ENCODE data around the gene NTPCR.
A peak's percentile ranks its signal among the peaks of the same experiment; 100 is the strongest.

The NTPCR gene

DNA sequence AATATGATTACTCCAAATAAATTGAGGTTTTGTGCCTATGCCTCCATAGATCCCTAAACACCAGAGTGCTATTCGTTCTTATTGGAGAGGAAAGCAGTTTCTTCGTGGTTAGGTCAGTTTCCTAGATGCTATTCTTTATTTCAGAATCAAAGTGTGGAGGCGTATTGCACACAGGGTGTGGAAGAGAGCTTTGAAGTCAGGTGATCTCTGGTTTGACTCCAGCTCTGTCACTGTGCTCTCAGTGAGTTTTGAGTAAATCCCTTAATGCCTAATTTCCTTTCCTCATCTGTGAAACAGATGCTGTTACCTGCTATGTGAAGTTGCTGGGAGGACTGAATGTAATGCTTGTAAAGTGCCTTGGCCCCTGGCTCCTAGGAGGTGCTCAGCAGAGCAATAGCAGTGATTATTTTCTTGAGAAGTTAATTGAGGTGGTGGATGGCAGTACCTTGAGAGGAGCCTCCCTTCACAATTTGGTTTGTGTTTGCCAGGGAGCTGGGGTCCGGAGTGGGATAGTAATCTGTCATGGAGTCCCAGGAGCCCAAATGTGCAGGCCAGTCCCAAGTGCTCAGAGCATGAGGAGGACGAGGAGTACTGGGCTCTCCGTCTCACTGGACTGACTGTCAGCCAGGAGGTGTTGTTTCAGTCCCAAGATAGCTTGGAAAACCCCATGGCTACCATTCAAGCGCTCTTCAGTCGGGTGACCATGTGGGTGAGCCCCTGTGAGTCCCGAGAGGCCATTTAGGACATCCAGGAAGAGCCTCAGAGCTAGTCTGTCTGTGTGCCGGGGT, 14.9 kb downstream of the NTPCR start:
- DNase-seq, result no peak

DNA sequence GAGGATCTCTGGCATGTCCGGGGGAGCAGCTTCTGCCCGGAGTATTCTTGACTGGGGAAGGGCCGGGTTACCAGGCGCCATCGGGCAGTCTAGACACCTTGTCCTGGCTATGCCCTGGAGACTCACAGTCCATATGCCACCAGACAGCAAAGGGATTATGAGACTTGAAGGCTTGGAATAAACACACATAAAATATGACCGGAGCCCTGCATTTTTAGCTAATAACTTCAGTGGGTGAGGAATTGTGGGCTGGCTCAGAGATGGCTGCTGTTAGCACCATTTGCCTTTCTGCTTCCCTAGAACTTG, 15.5 kb downstream of the NTPCR start:
- DNase-seq, result no peak

DNA sequence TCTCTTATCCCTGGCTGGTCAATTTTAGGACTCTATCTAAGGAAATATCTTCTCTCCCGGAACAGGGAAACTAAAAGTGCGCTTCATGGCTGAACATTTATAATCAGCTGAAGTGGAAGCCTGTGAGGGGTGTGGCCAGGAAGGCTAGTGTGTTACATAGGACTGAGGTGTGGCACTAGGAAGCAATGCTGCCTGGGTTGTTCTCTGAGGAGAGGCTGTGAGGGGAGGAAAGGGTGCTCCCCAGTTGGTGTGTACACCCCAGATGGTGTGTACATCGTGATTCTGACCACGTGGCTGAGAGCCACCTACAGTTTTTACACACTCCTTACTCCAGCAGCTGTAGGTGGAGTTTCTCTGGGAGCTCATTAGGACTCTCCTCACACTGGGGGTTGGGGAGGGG, 16.3 kb downstream of the NTPCR start:
- DNase-seq, result no peak

DNA sequence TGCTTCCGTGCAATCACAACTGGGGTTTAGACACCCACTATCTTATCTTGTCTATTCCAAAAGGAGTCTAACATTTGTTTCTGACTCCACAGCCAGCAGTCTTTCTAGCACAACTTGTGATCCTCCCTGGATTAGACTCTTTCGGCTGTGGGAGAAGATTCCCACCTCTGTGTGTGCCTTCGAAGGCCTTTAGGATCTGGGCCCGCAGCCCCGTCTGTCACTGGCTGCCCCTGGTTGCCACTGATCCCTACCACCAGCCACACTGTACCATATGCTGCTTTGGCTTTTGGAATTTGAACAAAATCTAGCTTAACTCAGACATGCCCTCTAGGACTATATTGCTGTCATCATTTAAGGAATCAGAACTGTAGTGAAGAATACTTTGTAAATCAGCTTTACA, 18.0 kb downstream of the NTPCR start:
- no peak for DNase-seq

DNA sequence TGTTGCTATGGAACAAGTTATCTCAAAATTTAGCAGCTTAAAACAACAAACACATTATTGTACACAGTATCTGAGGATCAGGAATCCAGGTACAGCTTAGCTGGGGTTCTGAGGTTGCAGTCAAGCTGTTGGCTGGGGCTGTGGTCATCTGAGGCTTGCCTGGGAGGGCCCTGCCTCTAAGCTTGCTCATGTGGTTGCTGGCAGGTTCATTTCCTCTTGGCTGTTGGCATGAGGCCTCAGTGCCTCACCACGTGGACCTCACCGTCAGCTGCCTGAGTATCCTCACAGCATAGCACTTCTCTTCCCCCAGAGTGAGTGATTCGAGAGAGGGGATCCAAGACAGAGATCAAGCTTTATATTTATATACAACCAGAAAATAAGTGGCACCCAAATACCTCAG, 18.6 kb downstream of the NTPCR start:
- DNase-seq, result peak; percentile 43

DNA sequence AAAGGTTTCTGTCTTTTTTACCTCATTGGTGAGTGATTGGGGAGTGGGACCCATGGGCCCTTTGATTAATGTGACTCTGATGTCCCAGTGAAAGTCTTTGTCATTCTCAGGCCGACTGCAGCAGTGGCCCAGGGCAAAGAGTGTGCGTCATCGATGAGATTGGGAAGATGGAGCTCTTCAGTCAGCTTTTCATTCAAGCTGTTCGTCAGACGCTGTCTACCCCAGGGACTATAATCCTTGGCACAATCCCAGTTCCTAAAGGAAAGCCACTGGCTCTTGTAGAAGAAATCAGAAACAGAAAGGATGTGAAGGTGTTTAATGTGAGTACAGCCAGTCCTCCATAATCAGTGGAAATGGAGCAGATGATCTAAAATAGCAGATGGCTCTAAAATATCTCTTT, 19.4 kb downstream of the NTPCR start:
- no peak for DNase-seq

DNA sequence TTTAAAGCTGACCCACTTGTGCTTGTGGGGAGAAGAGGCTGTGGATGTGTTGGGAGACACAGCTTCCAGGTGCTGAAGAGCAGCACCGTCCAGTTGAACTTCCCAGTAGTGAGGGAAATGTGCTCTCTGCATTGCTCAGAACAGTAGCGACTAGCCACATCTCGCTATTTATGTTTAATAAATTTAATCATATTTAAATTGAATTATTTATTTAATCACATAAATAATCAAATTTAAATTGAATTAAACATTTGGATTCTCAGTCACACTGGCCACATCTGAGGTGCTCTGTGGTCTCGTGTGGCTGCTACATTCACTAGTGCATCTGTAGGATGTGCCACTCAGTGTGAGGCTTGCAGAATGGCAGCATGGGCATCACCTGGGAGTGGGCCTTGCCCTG, 20.1 kb downstream of the NTPCR start:
- no peak for DNase-seq

DNA sequence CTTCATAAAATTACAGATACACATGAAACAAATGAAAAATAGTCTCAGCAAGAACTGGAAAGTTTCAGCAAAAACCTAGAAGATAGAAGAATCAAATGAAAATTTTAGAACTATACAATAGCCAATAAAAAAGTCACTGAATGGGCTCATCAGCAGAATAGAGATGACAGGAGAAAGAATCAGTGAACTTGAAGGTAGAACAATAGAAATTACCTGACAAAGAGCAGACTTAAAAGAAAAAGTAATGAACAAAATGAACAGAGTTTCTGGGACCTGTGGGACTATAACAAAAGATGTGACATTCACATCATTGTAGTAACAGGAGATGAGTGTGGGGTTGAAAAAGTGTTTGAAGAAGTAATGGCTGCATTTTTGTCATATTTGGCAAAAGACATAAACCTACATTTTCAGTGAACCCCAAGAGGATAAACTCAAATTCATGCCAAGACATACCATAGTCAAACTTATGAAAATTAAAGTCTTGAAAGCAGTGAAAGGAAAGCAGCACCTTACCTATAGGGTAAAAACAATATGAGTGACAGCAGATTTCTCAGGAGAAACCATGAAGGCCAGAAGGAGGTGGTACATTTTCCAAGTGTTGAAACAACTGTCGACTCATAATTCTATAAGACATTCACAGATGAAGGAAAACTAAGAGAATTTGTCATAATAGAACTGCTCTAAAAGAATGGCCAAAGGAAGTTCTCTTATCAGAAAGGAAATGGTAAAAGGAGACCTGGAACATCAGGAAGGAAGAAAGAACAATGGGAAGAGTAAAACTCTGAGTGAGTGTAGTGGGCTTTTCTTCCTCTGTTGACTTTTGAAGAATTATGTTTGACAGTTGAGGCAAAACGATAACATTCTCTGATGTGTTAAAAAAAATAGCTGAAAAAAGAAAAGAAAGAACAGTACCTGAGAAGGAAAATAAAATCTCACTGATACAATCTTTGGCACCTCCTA, 23.5 kb downstream of the NTPCR start:
- DNase-seq, result no peak

DNA sequence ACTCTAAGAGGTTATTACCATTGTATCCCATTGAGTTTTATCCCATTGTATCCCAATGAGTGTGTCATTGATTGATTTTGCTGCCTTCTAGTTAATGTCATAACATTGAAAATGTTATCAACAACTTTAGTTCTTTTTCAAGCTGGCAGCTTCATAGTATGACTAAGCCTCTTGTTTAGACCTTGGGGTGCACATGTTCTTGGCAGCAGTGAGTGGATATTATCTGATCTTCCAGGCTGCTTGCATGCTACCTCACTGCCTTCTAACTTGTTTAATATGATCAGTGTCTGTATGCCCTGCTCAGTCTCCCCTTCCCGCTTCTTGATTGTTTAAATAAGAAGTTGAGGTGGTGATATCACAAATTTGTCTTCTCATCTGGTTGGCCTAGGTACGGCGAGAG, 24.6 kb downstream of the NTPCR start:
- no peak for DNase-seq

DNA sequence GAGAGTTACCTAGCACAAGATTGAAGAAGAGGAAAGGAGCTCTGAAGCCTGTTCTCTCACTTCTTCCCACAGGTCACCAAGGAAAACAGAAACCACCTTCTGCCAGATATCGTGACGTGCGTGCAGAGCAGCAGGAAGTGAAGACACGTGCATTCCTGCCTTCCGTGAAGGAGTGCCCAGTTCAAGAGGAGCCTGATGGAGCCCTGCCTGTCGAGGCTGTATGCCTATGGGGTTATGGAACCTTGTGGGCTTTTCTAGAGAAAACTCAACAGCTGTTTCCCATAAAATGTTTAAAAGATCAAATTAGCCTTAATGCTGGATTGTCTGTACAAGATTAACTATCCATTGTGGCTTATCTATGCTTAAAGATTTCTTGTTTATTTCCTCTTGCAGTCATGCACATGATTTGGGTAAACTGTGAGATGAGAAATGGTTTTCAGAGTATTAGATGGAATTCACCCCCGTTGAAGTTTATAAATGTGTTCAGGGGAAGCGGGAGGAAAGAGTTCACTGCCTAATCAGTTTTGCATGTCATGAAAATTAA, 27.8 kb downstream of the NTPCR start:
- peak; percentile 29 for DNase-seq

DNA sequence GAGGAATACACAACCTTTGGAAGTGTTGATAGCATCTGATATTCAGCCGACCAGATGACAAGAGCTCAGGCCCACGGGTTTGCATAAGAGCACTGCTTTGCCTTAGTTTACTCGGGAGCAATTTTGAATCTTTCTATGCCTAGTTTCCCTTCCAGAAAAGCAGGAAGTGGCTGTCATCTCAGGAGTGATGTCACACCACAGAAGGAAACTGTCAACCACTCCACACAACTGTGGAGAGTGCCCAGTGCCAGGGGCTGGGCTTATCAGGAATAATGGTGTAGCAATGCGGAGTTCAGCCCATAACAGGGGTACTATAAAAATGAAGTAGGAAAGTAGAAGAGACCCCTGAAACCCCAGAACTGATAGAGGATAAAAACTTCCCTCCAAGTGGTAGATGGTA, 28.4 kb downstream of the NTPCR start:
- peak; percentile 39 for DNase-seq

DNA sequence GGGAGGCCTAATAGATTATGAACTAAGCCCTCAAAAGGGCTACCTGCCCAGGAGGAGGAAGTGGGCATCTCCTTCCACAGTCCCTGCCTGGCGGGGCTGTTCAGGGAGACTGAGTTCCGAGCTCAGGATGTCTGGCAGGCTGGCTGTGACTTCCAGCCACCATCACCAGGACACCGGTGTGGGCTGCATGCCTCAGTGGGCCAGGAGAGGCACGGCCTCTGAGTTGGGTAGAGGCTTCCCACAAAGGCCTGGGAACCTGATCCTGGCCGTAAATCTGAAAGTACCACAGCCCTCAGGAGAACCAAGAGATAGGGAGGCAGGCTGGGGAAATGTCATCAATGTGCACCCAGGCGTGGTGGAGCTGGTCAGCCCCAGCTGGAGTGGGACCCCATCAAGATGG, 29.1 kb downstream of the NTPCR start:
- no peak for DNase-seq

DNA sequence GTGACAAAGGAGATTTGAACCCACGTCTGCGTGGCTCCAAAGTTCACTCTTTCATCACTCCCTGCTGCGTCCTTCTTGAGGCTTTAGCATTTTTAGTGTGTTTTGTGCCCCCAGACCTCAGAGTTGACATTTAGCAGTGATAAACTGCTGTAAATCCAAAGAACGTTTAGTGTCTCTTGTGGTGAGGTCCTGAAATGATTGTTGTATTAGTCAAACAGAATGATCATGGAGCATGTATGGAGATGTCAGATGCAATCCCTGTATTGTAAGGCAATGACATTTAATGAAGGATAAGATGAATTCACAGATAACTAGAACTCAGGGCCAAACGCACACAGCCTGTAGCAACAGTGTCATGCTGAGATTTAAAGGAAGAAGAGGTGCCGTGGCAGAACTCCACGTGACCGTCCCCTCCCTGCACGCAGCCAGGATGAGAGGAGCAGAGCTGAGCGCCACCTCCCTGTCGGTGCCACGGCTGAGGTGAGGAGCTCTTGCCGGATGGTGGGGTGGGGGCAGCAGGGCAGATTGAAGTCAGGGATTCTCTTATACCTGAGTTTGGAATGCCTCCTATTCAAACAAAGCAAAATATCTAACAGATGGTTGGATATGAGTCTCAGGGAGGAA, 30.1 kb downstream of the NTPCR start:
- no peak for DNase-seq

DNA sequence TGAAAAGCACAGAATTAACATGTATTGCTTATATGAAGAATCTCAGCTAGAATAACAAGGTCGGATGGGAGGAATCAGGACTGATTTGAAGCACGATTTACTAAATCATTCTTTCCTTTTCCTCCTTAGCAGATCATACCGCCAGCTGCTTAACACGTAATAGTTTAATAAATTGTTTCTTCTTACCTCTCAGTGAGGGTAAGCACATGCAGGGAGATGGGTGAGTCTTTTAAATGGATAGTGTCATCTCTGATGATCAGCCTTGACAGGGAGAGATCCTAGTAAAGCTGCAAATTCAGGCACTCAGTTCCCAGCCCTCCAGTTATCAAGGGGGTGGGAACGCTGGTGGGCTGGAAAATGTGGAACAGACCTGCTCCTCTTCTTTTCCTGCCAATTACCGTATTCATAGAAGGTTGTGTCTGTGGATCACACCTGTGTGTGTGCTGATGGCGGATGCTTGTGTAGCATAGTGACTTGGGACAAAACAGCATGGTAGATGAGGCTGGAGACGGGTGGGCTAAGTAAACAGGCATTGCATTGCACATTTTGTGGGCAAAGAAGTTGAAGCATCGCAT, 30.7 kb downstream of the NTPCR start:
- DNase-seq, result no peak

DNA sequence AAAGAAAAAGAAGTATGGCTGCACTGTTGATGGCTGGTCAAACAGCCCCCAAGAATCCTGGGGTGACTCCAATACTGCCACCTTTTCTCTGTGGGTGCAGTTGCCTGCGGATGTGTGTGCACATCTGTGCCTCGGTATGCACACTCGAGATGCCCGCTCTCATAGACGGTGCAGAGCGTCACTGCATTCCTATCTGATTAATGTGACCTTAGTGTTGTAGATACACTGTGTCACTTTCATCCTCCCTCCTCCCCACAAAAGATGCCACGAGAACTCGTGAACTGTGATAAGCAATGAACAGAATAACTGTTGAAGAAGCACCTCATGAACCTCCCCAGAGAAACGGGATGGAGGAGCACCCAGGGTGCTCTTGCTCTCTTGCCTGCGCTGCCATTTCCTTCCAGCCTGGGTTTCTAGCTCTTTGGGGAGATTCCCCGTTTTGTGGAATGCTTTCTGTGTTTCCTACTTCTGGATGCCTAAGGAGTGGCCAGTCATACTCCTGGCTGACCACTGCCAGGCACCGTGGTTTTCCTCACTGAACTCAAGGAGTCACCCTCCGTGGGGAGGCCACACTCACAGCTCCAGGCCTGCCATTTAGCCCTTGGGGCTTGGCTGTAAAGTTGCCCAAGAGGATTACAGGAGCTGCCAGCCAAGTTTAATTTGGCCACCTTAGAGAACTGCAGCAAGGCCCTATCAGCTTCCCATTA, 32.0 kb downstream of the NTPCR start:
- no peak for DNase-seq

DNA sequence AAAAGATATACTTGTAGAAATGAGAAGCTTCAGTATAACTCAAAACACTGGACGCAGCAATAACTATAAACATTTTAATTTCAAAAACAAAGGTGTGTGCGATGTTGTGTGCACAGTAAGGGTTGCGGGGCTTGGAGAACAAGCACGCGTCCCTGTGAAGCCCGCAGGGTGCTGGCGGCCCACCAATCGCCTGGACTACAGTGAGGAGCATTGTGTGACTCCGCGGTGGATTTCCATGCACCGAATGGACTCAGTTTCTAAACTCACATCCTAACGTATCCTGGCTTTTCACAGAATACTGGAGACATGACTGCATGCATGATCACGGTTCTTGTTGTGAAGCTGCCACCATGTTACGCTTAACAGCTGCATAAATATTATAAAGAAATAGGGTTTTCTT, 33.0 kb downstream of the NTPCR start:
- no peak for DNase-seq

DNA sequence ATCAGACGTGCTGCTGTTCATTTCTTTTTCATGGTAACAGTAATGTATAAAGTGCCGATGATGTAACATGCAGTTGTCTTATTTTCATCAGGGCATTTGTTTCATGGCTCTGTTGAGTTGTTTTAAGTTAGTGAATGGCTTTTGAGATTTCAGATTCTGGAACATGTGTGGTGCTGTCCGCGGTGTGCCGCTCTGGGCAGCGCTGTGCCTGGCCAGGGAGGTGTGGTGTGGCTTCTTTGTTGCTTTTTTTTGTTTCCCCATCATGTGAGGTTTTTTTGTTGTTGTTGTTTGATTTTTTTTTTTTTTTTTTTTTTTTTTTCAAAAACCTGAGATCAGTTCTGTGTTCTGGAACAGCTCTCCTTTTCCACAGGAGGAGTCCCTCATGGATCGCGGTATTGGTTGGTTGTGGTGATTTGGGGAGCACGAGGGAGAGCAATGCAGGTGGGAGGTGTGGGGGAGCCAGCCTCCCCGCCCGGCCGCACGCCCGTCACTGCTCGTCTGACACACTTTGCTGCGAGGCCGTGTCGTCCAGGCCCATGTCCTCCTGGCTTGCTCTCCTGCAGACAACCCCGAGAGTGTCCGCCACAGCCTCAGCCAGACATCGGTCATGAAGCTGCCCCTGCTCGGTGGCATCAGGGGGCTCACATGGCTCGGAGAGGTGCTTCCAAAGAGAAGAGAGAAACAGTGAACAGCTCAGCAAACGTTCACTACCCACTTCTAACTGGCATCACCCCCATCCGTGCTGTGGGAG, 33.6 kb downstream of the NTPCR start:
- DNase-seq, result no peak

DNA sequence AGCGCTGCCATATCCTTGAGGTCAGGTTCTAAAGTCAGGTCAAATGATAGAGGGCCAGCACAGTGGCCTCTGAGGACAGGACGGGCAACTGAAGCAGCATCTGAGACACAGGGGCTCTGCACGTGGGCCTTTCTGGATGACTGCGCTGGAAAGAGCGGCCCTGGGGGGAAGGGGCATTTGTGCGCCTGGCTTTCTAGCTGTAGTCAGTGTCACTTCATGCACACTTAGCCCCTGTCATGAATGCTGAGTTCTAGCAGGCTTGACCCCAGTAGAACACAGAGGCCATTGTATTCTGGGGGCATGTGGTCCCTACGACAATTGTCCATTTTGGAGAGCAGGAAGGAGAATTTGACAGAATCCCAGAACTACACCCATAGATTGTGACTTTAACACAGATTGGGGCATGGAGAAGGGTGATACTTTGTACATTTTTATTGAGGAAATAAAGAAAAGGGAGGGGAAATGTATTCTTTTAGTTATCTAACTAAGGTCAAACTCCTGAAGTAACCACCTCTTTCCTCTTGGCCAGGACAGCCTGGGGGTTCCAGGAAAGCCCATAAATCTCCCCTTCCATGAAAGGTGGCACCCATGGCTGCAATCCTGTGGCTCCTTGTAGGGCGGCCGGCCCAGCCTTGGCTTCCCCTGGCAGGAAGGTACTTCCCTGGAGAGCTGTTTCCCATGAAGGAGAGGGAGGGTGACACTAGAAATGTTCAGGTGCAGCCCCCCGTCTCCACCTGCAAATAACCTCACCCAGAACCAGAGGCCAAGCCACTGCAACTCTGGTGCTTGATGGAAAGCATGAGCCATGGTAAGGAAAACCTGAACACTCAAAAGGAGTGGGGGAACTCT, 34.4 kb downstream of the NTPCR start:
- DNase-seq, result no peak

DNA sequence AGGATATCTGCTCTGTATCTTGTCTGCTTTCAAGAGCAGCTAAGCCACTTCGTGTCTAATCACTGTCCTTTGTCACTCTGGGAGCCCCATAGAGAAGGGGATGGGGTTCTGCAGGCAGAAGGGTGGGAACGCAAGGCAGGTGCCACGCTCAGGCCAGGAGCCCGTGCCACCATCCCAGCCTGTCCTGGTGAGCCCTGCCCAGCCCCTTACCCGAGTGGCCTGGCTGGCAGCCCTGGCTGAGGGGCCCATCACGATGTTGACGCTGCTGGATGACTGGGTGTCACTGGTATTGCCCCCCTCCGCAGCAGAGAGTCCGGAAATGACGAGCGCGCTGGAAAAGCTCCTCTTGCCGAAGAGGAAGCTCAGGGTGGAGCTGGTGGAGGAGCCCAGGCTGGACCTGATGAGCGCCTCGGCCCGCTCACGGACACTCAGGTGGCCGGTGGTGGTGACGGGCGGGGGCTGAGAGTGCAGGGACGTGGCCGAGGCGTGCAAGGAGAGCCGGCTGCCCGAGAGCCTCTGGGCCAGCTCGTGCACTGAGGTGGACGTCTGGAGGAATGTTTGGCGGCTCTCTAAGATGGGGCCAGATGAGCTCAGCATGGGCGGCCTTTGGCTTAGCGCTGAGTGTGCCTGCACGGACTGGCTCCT, 35.6 kb downstream of the NTPCR start:
- DNase-seq, result no peak

DNA sequence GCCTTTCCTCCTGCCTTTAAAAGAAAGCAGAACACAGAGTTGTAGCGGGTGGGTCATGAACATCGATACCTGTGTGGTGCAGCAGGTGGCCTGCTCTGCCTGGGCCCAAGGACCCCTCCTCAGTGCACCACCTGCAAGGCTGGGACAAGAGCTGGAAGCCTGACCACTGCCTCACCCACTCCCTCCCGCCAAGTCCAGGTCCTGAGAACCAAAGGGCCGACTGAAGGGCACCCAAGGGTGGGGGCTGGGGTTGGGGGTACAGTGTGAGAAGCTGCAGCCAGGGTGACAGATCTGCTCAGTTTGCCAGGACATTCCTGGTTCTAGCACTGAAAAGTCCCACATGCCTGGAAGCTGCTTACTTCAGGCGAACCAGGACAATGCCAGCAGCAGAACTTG, 36.1 kb downstream of the NTPCR start:
- DNase-seq, result no peak

Measured in inflammatory macrophage treated with lipopolysaccharide for 4 hours (primary cell).